ENCODE data around the gene USH2A.

DNA sequence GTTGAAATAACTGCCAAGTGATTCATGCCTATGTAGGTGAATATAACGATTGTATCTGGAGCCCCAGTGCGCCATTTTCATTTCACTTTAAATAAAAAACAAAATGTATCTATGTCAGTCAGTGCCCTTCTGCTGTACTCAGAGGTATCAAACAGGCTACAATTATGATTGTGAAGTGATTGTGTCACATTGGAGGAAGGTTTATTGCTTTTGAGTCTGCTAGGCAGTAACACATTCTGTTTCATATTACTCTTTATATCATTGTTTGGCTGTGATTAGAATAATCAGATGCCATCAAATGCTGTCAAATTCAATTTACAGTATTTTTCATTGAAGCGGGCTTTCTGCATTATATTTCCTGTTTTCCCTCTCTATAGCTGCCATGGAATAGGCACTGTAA lies 684.2 kb downstream of the USH2A start:
- TF ChIP-seq, protein P1, sequence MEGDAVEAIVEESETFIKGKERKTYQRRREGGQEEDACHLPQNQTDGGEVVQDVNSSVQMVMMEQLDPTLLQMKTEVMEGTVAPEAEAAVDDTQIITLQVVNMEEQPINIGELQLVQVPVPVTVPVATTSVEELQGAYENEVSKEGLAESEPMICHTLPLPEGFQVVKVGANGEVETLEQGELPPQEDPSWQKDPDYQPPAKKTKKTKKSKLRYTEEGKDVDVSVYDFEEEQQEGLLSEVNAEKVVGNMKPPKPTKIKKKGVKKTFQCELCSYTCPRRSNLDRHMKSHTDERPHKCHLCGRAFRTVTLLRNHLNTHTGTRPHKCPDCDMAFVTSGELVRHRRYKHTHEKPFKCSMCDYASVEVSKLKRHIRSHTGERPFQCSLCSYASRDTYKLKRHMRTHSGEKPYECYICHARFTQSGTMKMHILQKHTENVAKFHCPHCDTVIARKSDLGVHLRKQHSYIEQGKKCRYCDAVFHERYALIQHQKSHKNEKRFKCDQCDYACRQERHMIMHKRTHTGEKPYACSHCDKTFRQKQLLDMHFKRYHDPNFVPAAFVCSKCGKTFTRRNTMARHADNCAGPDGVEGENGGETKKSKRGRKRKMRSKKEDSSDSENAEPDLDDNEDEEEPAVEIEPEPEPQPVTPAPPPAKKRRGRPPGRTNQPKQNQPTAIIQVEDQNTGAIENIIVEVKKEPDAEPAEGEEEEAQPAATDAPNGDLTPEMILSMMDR (IDR thresholded peaks at IDR 0.05): no peak
- TF ChIP-seq EP300 (IDR thresholded peaks at IDR 0.05) (no peak), POLR2A (IDR thresholded peaks at IDR 0.05) (no peak), POLR2AphosphoS5 (IDR thresholded peaks at IDR 0.05) (no peak)

Data from gastroesophageal sphincter (tissue), 3 donors.